ENCODE measurements around the gene CCDC92.
"Not testable (repeated sequence)": the region's sequence is repeated elsewhere in the genome, so short reads cannot be mapped to it uniquely, and the experiment has no call there.

DNA sequence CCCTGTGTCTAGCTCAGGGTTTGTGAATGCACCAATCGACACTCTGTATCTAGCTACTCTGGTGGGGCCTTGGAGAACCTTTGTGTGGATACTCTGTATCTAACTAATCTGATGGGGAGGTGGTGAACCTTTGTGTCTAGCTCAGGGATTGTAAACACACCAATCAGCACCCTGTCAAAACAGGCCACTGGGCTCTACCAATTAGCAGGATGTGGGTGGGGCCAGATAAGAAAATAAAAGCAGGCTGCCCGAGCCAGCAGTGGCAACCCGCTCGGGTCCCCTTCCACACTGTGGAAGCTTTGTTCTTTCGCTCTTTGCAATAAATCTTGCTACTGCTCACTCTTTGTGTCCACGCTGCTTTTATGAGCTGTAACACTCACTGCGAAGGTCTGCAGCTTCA is 25.1 kb downstream of the CCDC92 start:
- TF ChIP-seq, protein P1, sequence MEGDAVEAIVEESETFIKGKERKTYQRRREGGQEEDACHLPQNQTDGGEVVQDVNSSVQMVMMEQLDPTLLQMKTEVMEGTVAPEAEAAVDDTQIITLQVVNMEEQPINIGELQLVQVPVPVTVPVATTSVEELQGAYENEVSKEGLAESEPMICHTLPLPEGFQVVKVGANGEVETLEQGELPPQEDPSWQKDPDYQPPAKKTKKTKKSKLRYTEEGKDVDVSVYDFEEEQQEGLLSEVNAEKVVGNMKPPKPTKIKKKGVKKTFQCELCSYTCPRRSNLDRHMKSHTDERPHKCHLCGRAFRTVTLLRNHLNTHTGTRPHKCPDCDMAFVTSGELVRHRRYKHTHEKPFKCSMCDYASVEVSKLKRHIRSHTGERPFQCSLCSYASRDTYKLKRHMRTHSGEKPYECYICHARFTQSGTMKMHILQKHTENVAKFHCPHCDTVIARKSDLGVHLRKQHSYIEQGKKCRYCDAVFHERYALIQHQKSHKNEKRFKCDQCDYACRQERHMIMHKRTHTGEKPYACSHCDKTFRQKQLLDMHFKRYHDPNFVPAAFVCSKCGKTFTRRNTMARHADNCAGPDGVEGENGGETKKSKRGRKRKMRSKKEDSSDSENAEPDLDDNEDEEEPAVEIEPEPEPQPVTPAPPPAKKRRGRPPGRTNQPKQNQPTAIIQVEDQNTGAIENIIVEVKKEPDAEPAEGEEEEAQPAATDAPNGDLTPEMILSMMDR (IDR thresholded peaks at IDR 0.05), result not testable (repeated sequence)
- TF ChIP-seq POLR2A (IDR thresholded peaks at IDR 0.05), result not testable (repeated sequence)

Measured in testis (tissue), 2 donors.